ENCODE results near the gene KAZN.

- no peak for TF ChIP-seq CTCF (IDR thresholded peaks at IDR 0.05)
- TF ChIP-seq POLR2A (IDR thresholded peaks at IDR 0.05): no peak
Observed at GRCh38 chr1:15150376-15150775, 551.9 kb downstream of the KAZN start.

Measured in body of pancreas (tissue), 4 donors.